ENCODE data around the gene NRIP1. TPM values are rescaled to one million over a fixed set of nuclear protein-coding genes. Genes with fewer than 3 reads are reported as not detected.

The NRIP1 gene
- total RNA-seq, 2 donors from 2014 or later, result 16.0 to 24.8 TPM

- ATAC-seq, result no peak
- H3K27me3 Mint-ChIP-seq, result no peaks in the 10 kb centered on the region
These were observed 41.0 kb downstream of the NRIP1 start for GRCh38 chr21:15023776-15024175.

GRCh38 chr21:15022608-15023261 is 42.1 kb downstream of the NRIP1 start:
- Mint-ChIP-seq H3K27me3 (no peaks in the 10 kb centered on the region), H3K4me3 (no peak overlapping the region), H3K27ac (no peak overlapping the region), H3K36me3 (no peaks in the 10 kb centered on the region), H3K9me3 (no peaks in the 10 kb centered on the region), H3K4me1 (ENCODE audit: low read depth in 2 of 2) (peaks cover 16 to 32% of the 10 kb centered on the region in 2 donors)
- DNase-seq (ENCODE audit: low spot score) (no peak), ATAC-seq (no peak)

More at GRCh38 chr21:15023776-15024175, 41.0 kb downstream of the NRIP1 start:
- Mint-ChIP-seq H3K4me3 (no peak overlapping the region), H3K9me3 (no peaks in the 10 kb centered on the region), H3K4me1 (ENCODE audit: low read depth in 2 of 2) (peaks cover 16 to 30% of the 10 kb centered on the region in 2 donors), H3K27ac (no peak overlapping the region), H3K36me3 (no peaks in the 10 kb centered on the region)
- no peak for DNase-seq (ENCODE audit: low spot score)

- Mint-ChIP-seq H3K4me3 (no peak overlapping the region), H3K27ac (no peak overlapping the region), H3K9me3 (no peaks in the 10 kb centered on the region), H3K4me1 (ENCODE audit: low read depth in 2 of 2) (peaks cover 11 to 30% of the 10 kb centered on the region in 2 donors), H3K36me3 (no peaks in the 10 kb centered on the region), H3K27me3 (no peaks in the 10 kb centered on the region)
- ATAC-seq (no peak), DNase-seq (ENCODE audit: low spot score) (no peak)
These were observed 44.0 kb downstream of the NRIP1 start for GRCh38 chr21:15020797-15021196.

GRCh38 chr21:15018382-15018781 is 46.4 kb downstream of the NRIP1 start:
- Mint-ChIP-seq H3K4me3 (no peak overlapping the region), H3K9me3 (no peaks in the 10 kb centered on the region), H3K27ac (no peak overlapping the region), H3K36me3 (no peaks in the 10 kb centered on the region), H3K27me3 (no peaks in the 10 kb centered on the region), H3K4me1 (ENCODE audit: low read depth in 2 of 2) (peaks cover 6 to 21% of the 10 kb centered on the region in 2 donors)
- DNase-seq (ENCODE audit: low spot score) (no peak), ATAC-seq (no peak)

GRCh38 chr21:15015622-15016471 is 49.0 kb downstream of the NRIP1 start:
- no peak for ATAC-seq
- DNase-seq (ENCODE audit: low spot score), result no peak
- no peaks in the 10 kb centered on the region for H3K9me3 Mint-ChIP-seq
- no peak overlapping the region for H3K4me3 Mint-ChIP-seq
- H3K27me3 Mint-ChIP-seq, result no peaks in the 10 kb centered on the region
- no peak overlapping the region for H3K27ac Mint-ChIP-seq
- peaks cover 6 to 11% of the 10 kb centered on the region in 2 donors for H3K4me1 Mint-ChIP-seq (ENCODE audit: low read depth in 2 of 2)
- H3K36me3 Mint-ChIP-seq, result no peaks in the 10 kb centered on the region

GRCh38 chr21:15014221-15014620 is 50.6 kb downstream of the NRIP1 start:
- no peaks in the 10 kb centered on the region for H3K9me3 Mint-ChIP-seq
- H3K4me1 Mint-ChIP-seq (ENCODE audit: low read depth in 2 of 2), result peaks cover 6 to 13% of the 10 kb centered on the region in 2 donors
- no peaks in the 10 kb centered on the region for H3K36me3 Mint-ChIP-seq
- ATAC-seq (no peak), DNase-seq (ENCODE audit: low spot score) (no peak)
- H3K27me3 Mint-ChIP-seq, result no peaks in the 10 kb centered on the region
- no peak overlapping the region for H3K27ac Mint-ChIP-seq
- no peak overlapping the region for H3K4me3 Mint-ChIP-seq

- no peak for ATAC-seq
- H3K27ac Mint-ChIP-seq, result no peak overlapping the region
- no peaks in the 10 kb centered on the region for H3K27me3 Mint-ChIP-seq
- H3K4me3 Mint-ChIP-seq, result no peak overlapping the region
- no peaks in the 10 kb centered on the region for H3K9me3 Mint-ChIP-seq
- no peak for DNase-seq (ENCODE audit: low spot score)
- H3K36me3 Mint-ChIP-seq, result no peaks in the 10 kb centered on the region
- H3K4me1 Mint-ChIP-seq (ENCODE audit: low read depth in 2 of 2), result peaks cover under 1 to 8% of the 10 kb centered on the region in 2 donors
These were observed 52.8 kb downstream of the NRIP1 start for GRCh38 chr21:15011967-15012366.

- no peak for ATAC-seq
- Mint-ChIP-seq H3K9me3 (no peaks in the 10 kb centered on the region), H3K36me3 (no peaks in the 10 kb centered on the region), H3K27ac (no peak overlapping the region), H3K4me3 (no peak overlapping the region), H3K27me3 (no peaks in the 10 kb centered on the region), H3K4me1 (ENCODE audit: low read depth in 2 of 2) (peaks cover 6 to 15% of the 10 kb centered on the region in 2 donors)
- DNase-seq (ENCODE audit: low spot score), result no peak
These were observed 54.2 kb downstream of the NRIP1 start for GRCh38 chr21:15010645-15011044.

- Mint-ChIP-seq H3K27me3 (no peaks in the 10 kb centered on the region), H3K4me3 (no peak overlapping the region), H3K9me3 (no peaks in the 10 kb centered on the region), H3K36me3 (no peaks in the 10 kb centered on the region), H3K27ac (no peak overlapping the region), H3K4me1 (ENCODE audit: low read depth in 2 of 2) (peaks cover 11 to 20% of the 10 kb centered on the region in 2 donors)
- ATAC-seq, result no peak
- no peak for DNase-seq (ENCODE audit: low spot score)
These were observed 54.9 kb downstream of the NRIP1 start for GRCh38 chr21:15009837-15010363.

- ATAC-seq (no peak), DNase-seq (ENCODE audit: low spot score) (no peak)
- Mint-ChIP-seq H3K4me3 (no peak overlapping the region), H3K27ac (no peak overlapping the region), H3K9me3 (no peaks in the 10 kb centered on the region), H3K36me3 (no peaks in the 10 kb centered on the region), H3K27me3 (no peaks in the 10 kb centered on the region), H3K4me1 (ENCODE audit: low read depth in 2 of 2) (peaks cover 24 to 32% of the 10 kb centered on the region in 2 donors)
These were observed 57.0 kb downstream of the NRIP1 start for GRCh38 chr21:15007716-15008296.

GRCh38 chr21:15006594-15007230 is 58.1 kb downstream of the NRIP1 start:
- no peak overlapping the region for H3K27ac Mint-ChIP-seq
- H3K4me1 Mint-ChIP-seq (ENCODE audit: low read depth in 2 of 2), result peaks cover 30 to 39% of the 10 kb centered on the region in 2 donors
- H3K9me3 Mint-ChIP-seq, result no peaks in the 10 kb centered on the region
- H3K4me3 Mint-ChIP-seq, result no peak overlapping the region
- DNase-seq (ENCODE audit: low spot score) (no peak), ATAC-seq (no peak)
- H3K27me3 Mint-ChIP-seq, result no peaks in the 10 kb centered on the region
- H3K36me3 Mint-ChIP-seq, result no peaks in the 10 kb centered on the region

- no peaks in the 10 kb centered on the region for H3K27me3 Mint-ChIP-seq
- DNase-seq (ENCODE audit: low spot score), result no peak
- H3K36me3 Mint-ChIP-seq, result no peaks in the 10 kb centered on the region
- no peaks in the 10 kb centered on the region for H3K9me3 Mint-ChIP-seq
- ATAC-seq, result no peak
- H3K27ac Mint-ChIP-seq, result peak overlapping the region in 1 of 2 donors; percentile 50
- peak overlapping the region; percentile 34 for H3K4me3 Mint-ChIP-seq
- peaks cover 31 to 37% of the 10 kb centered on the region in 2 donors for H3K4me1 Mint-ChIP-seq (ENCODE audit: low read depth in 2 of 2)
These were observed 59.4 kb downstream of the NRIP1 start for GRCh38 chr21:15005391-15005790.

- H3K36me3 Mint-ChIP-seq, result no peaks in the 10 kb centered on the region
- H3K4me1 Mint-ChIP-seq (ENCODE audit: low read depth in 2 of 2), result peaks cover 31 to 39% of the 10 kb centered on the region in 2 donors
These were observed 60.0 kb downstream of the NRIP1 start for GRCh38 chr21:15004721-15005370.

More at GRCh38 chr21:15004721-15005370, 60.0 kb downstream of the NRIP1 start:
- ATAC-seq (no peak), DNase-seq (ENCODE audit: low spot score) (no peak)
- H3K27ac Mint-ChIP-seq, result peak overlapping the region in 1 of 2 donors; percentile 59
- H3K9me3 Mint-ChIP-seq, result no peaks in the 10 kb centered on the region
- peak overlapping the region; percentile 34 for H3K4me3 Mint-ChIP-seq
- no peaks in the 10 kb centered on the region for H3K27me3 Mint-ChIP-seq

All from natural killer cell treated with Interleukin-12 subunit alpha and Interleukin-12 subunit beta and Interleukin-15 and Interleukin-18, amount 100 ng/mL, for 72 hours (primary cell).